Parathyroid adenoma (tissue), 2 donors: ENCODE results near the gene LELP1.
"Not testable (repeated sequence)": the region's sequence is repeated elsewhere in the genome, so short reads cannot be mapped to it uniquely, and the experiment has no call there.

Experiments
- H2AFZ ChIP-seq: fragments of 300-600 bp; sonication (generic); one replicate; pipeline ENCODE4 v1.7.0; 2017; ENCODE audit warnings: antibody characterized with exemption, mild to moderate bottlenecking
- H3K27ac ChIP-seq: fragments of 300-600 bp; sonication (generic); one replicate; pipeline ENCODE4 v1.7.0; 2017
- H3K27me3 ChIP-seq: fragments of 300-600 bp; sonication (generic); one replicate; pipeline ENCODE4 v1.7.0; 2017; ENCODE audit warnings: low read length; ENCODE audit not compliant: control insufficient read depth, insufficient read depth
- H3K36me3 ChIP-seq: fragments of 300-600 bp; sonication (generic); one replicate; pipeline ENCODE4 v1.7.0; 2017; ENCODE audit warnings: low read length; ENCODE audit not compliant: control insufficient read depth, insufficient read depth
- H3K4me1 ChIP-seq: fragments of 300-600 bp; sonication (generic); one replicate; pipeline ENCODE4 v1.7.0; 2017; ENCODE audit warnings: control low read depth
- H3K4me2 ChIP-seq: fragments of 300-600 bp; sonication (generic); one replicate; pipeline ENCODE4 v1.7.0; 2017; ENCODE audit warnings: low read length
- H3K4me3 ChIP-seq: fragments of 300-600 bp; sonication (generic); one replicate; pipeline ENCODE4 v1.7.0; 2017; ENCODE audit warnings: low read depth, low read length
- H3K79me2 ChIP-seq: fragments of 300-600 bp; sonication (generic); one replicate; pipeline ENCODE4 v1.7.0; 2017; ENCODE audit warnings: control low read depth
- H3K9ac ChIP-seq: fragments of 300-600 bp; sonication (generic); one replicate; pipeline ENCODE4 v1.7.0; 2017; ENCODE audit warnings: mild to moderate bottlenecking
- H3K9me3 ChIP-seq: fragments of 300-600 bp; sonication (generic); one replicate; pipeline ENCODE4 v1.7.0; 2017; ENCODE audit warnings: low read length; ENCODE audit not compliant: control insufficient read depth
- TF ChIP-seq, protein P1 (sequence below): fragments of 300-600 bp; sonication (generic); IDR thresholded peaks from one replicate; pipeline ENCODE4 v1.7.0; 2017; ENCODE audit warnings: antibody characterized with exemption, mild to moderate bottlenecking
- donor health status: primary hyperparathyroidism.

Gene LELP1

GRCh38 chr1:153223040-153223891 lies 20.0 kb downstream of the LELP1 start:
- H3K9me3 ChIP-seq, H3K4me3 ChIP-seq, H3K4me2 ChIP-seq, H3K27ac ChIP-seq, H3K79me2 ChIP-seq, H2AFZ ChIP-seq, H3K4me1 ChIP-seq, H3K36me3 ChIP-seq, H3K27me3 ChIP-seq, H3K9ac ChIP-seq: not testable (repeated sequence)
- TF ChIP-seq, protein P1, sequence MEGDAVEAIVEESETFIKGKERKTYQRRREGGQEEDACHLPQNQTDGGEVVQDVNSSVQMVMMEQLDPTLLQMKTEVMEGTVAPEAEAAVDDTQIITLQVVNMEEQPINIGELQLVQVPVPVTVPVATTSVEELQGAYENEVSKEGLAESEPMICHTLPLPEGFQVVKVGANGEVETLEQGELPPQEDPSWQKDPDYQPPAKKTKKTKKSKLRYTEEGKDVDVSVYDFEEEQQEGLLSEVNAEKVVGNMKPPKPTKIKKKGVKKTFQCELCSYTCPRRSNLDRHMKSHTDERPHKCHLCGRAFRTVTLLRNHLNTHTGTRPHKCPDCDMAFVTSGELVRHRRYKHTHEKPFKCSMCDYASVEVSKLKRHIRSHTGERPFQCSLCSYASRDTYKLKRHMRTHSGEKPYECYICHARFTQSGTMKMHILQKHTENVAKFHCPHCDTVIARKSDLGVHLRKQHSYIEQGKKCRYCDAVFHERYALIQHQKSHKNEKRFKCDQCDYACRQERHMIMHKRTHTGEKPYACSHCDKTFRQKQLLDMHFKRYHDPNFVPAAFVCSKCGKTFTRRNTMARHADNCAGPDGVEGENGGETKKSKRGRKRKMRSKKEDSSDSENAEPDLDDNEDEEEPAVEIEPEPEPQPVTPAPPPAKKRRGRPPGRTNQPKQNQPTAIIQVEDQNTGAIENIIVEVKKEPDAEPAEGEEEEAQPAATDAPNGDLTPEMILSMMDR = peak; percentile 52

DNA sequence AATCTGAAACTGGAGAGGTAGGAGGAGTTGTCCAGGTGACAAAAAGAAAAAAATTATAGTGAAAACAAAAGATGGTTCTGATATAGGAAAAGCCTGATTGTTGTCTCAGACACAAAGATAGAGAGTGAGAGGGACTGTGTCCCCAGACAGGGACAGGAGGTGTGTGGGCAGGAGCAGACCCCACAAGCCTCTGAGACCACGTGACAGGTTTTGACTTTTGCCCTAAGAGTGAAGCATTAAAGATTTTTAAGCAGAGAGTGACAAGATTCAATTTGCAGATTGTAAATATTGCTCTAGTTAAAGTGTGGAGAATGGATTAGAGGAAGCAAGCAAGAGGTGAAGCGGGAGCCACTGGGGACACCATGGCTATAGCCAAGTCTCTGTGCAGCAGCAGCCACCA lies 24.6 kb downstream of the LELP1 start:
- Histone ChIP-seq H2AFZ (no peak overlapping the region), H3K4me3 (no peak overlapping the region)
- TF ChIP-seq, protein P1 = no peak

GRCh38 chr1:153228491-153228890 lies 25.3 kb downstream of the LELP1 start:
- Histone ChIP-seq H3K9me3 (no peaks in the 10 kb centered on the region), H3K27ac (no peak overlapping the region), H3K4me3 (no peak overlapping the region), H3K4me1 (no peaks in the 10 kb centered on the region), H3K79me2 (no peaks in the 10 kb centered on the region), H3K9ac (no peak overlapping the region), H3K36me3 (no peaks in the 10 kb centered on the region), H3K4me2 (no peak overlapping the region), H2AFZ (no peak overlapping the region), H3K27me3 (no peaks in the 10 kb centered on the region)
- TF ChIP-seq, protein P1 = no peak

More for the DNA sequence above, 24.6 kb downstream of the LELP1 start:
- H3K4me1 ChIP-seq = no peaks in the 10 kb centered on the region
- H3K36me3 ChIP-seq = no peaks in the 10 kb centered on the region
- H3K9me3 ChIP-seq = no peaks in the 10 kb centered on the region
- no peak overlapping the region for H3K4me2 ChIP-seq
- no peak overlapping the region for H3K9ac ChIP-seq
- H3K27me3 ChIP-seq = no peaks in the 10 kb centered on the region
- no peak overlapping the region for H3K27ac ChIP-seq
- H3K79me2 ChIP-seq = no peaks in the 10 kb centered on the region

DNA sequence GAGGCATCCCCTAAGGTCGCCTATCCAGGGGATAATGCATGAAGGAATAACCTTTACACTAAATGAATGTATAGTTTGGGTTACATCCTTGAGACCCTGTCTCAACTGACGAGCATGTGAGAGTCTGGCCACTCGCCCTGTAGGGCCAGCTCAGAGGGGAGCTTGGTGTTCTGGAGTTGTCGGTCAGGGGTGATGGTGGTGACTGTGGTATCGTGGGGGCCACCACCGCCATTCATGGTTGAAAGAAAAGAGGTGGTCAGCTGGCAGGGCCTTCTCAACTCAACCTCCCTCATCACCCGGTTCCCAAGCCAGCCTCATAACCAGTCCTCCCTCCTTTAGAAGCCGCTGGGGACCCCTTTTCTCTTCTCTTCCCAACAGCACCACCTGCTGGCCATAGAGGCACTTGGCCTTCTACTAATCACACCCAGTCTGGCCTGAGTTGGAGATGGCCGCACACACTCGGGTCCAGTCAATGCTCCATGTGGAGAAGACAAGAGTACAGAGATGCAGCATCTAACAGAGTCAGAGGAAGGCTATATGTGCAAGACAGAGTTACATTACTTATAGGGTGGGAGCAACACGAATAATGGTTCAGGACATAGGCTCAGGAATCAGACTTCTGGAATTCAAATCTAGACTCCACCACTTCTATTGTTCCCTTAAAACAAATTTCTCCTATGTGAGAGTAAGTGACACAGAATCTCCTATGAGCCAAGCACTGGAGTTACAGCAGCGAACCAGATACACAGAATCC lies 26.0 kb downstream of the LELP1 start:
- H2AFZ ChIP-seq, H3K79me2 ChIP-seq, H3K27me3 ChIP-seq, H3K36me3 ChIP-seq, H3K4me1 ChIP-seq, H3K27ac ChIP-seq, H3K4me2 ChIP-seq, H3K4me3 ChIP-seq, H3K9me3 ChIP-seq, H3K9ac ChIP-seq: not testable (repeated sequence)
- TF ChIP-seq, protein P1 = peak; percentile 11
